ENCODE measurements around the gene FAM98A.

FAM98A gene

GRCh38 chr2:33614190-33614589 is 15.1 kb upstream of the FAM98A start:
- H3K4me3 ChIP-seq (ENCODE audit: low read depth, low read length): no peak overlapping the region
- no peak for DNase-seq (ENCODE audit: low read depth, low spot score)
- CTCF ChIA-PET: no interaction called here
- POLR2A ChIA-PET: no interaction called here
- no peak for TF ChIP-seq CTCF (IDR thresholded peaks at IDR 0.05; ENCODE audit: insufficient read depth, low read length, missing control alignments)

GRCh38 chr2:33607905-33608304 is 8.8 kb upstream of the FAM98A start:
- H3K4me3 ChIP-seq (ENCODE audit: low read depth, low read length): no peak overlapping the region
- no peak for DNase-seq (ENCODE audit: low read depth, low spot score)
- POLR2A ChIA-PET: no interaction called here
- TF ChIP-seq CTCF (IDR thresholded peaks at IDR 0.05; ENCODE audit: insufficient read depth, low read length, missing control alignments): no peak
- CTCF ChIA-PET: no interaction called here

GRCh38 chr2:33607251-33607721 is 8.2 kb upstream of the FAM98A start:
- H3K4me3 ChIP-seq (ENCODE audit: low read depth, low read length): no peak overlapping the region
- no peak for DNase-seq (ENCODE audit: low read depth, low spot score)
- ChIA-PET CTCF (no interaction called here), POLR2A (no interaction called here)
- no peak for TF ChIP-seq CTCF (IDR thresholded peaks at IDR 0.05; ENCODE audit: insufficient read depth, low read length, missing control alignments)

GRCh38 chr2:33606622-33607021 is 7.5 kb upstream of the FAM98A start:
- no peak for DNase-seq (ENCODE audit: low read depth, low spot score)
- H3K4me3 ChIP-seq (ENCODE audit: low read depth, low read length): no peak overlapping the region
- CTCF ChIA-PET: no interaction called here
- no peak for TF ChIP-seq CTCF (IDR thresholded peaks at IDR 0.05; ENCODE audit: insufficient read depth, low read length, missing control alignments)
- POLR2A ChIA-PET: no interaction called here

GRCh38 chr2:33606100-33606499 is 7.0 kb upstream of the FAM98A start:
- no peak for DNase-seq (ENCODE audit: low read depth, low spot score)
- ChIA-PET CTCF (no interaction called here), POLR2A (no interaction called here)
- H3K4me3 ChIP-seq (ENCODE audit: low read depth, low read length): no peak overlapping the region
- TF ChIP-seq CTCF (IDR thresholded peaks at IDR 0.05; ENCODE audit: insufficient read depth, low read length, missing control alignments): no peak

- no peak overlapping the region for H3K4me3 ChIP-seq (ENCODE audit: low read depth, low read length)
- TF ChIP-seq CTCF (IDR thresholded peaks at IDR 0.05; ENCODE audit: insufficient read depth, low read length, missing control alignments): no peak
- DNase-seq (ENCODE audit: low read depth, low spot score): no peak
- ChIA-PET CTCF (no interaction called here), POLR2A (no interaction called here)
Observed at GRCh38 chr2:33605056-33605455, 6.0 kb upstream of the FAM98A start.
